Nephron (organoid): ENCODE data around the gene RGS4.

Source experiments
- H3K27ac Mint-ChIP-seq, 3 experiments: 2 replicates each; pipeline ENCODE4 v1.8.0; 2020; ENCODE audit warnings: mixed read lengths in 3 of 3, mild to moderate bottlenecking in 2 of 3, moderate library complexity in 1 of 3
- H3K27me3 Mint-ChIP-seq: 2 replicates; pipeline ENCODE4 v1.8.0; 2021; ENCODE audit warnings: low read depth, mild to moderate bottlenecking, moderate library complexity, mixed read lengths
- H3K36me3 Mint-ChIP-seq: 2 replicates; pipeline ENCODE4 v1.8.0; 2020; ENCODE audit warnings: low read depth, mixed read lengths
- H3K4me1 Mint-ChIP-seq: 2 replicates; pipeline ENCODE4 v1.8.0; 2020; ENCODE audit warnings: mixed read lengths
- H3K4me3 Mint-ChIP-seq, 3 experiments: 2 replicates each; pipeline ENCODE4 v1.8.0; 2020; ENCODE audit warnings: mild to moderate bottlenecking in 3 of 3, mixed read lengths in 3 of 3, moderate library complexity in 2 of 3
- H3K9me3 Mint-ChIP-seq: 2 replicates; pipeline ENCODE4 v1.8.0; 2020; ENCODE audit warnings: mixed read lengths
- CTCF ChIP-seq, 3 experiments: fragments of 200-600 bp; sonication (generic); IDR thresholded peaks; one replicate each; pipeline ENCODE4 v1.5.0; 2021; ENCODE audit warnings: antibody characterized with exemption in 3 of 3; ENCODE audit not compliant: unreplicated experiment in 3 of 3

RGS4 gene

GRCh38 chr1:163076044-163076443 is 6.9 kb downstream of the RGS4 start:
- H3K27me3 Mint-ChIP-seq: no peaks in the 10 kb centered on the region
- peaks cover 17% of the 10 kb centered on the region for H3K36me3 Mint-ChIP-seq
- no peak for TF ChIP-seq CTCF (IDR thresholded peaks at IDR 0.05; ENCODE audit: unreplicated experiment in 3 of 3)
- peaks cover 2% of the 10 kb centered on the region for H3K9me3 Mint-ChIP-seq
- no peak overlapping the region for H3K4me3 Mint-ChIP-seq
- H3K4me1 Mint-ChIP-seq: peaks cover under 1% of the 10 kb centered on the region
- H3K27ac Mint-ChIP-seq: no peak overlapping the region

- Mint-ChIP-seq H3K9me3 (peaks cover 2% of the 10 kb centered on the region), H3K4me3 (no peak overlapping the region), H3K27me3 (no peaks in the 10 kb centered on the region), H3K27ac (no peak overlapping the region), H3K4me1 (no peaks in the 10 kb centered on the region), H3K36me3 (peaks cover 17% of the 10 kb centered on the region)
- no peak for TF ChIP-seq CTCF (IDR thresholded peaks at IDR 0.05; ENCODE audit: unreplicated experiment in 3 of 3)
Observed at GRCh38 chr1:163076446-163076845, 7.3 kb downstream of the RGS4 start.

- H3K36me3 Mint-ChIP-seq: peaks cover 17% of the 10 kb centered on the region
- H3K27me3 Mint-ChIP-seq: no peaks in the 10 kb centered on the region
- H3K9me3 Mint-ChIP-seq: peaks cover 2% of the 10 kb centered on the region
- TF ChIP-seq CTCF (IDR thresholded peaks at IDR 0.05; ENCODE audit: unreplicated experiment in 3 of 3): no peak
- no peak overlapping the region for H3K4me3 Mint-ChIP-seq
- no peaks in the 10 kb centered on the region for H3K4me1 Mint-ChIP-seq
- no peak overlapping the region for H3K27ac Mint-ChIP-seq
Observed at GRCh38 chr1:163076981-163077761, 8.0 kb downstream of the RGS4 start.

- Mint-ChIP-seq H3K4me1 (no peaks in the 10 kb centered on the region), H3K27me3 (no peaks in the 10 kb centered on the region), H3K27ac (no peak overlapping the region), H3K9me3 (no peaks in the 10 kb centered on the region), H3K4me3 (no peak overlapping the region), H3K36me3 (no peaks in the 10 kb centered on the region)
- TF ChIP-seq CTCF (IDR thresholded peaks at IDR 0.05; ENCODE audit: unreplicated experiment in 3 of 3): no peak
Observed at GRCh38 chr1:163082971-163083370, 13.8 kb downstream of the RGS4 start.

- TF ChIP-seq CTCF (IDR thresholded peaks at IDR 0.05; ENCODE audit: unreplicated experiment in 3 of 3): no peak
- no peaks in the 10 kb centered on the region for H3K9me3 Mint-ChIP-seq
- no peaks in the 10 kb centered on the region for H3K36me3 Mint-ChIP-seq
- no peak overlapping the region for H3K27ac Mint-ChIP-seq
- H3K4me3 Mint-ChIP-seq: no peak overlapping the region
- no peaks in the 10 kb centered on the region for H3K4me1 Mint-ChIP-seq
- no peaks in the 10 kb centered on the region for H3K27me3 Mint-ChIP-seq
Observed at GRCh38 chr1:163083690-163084089, 14.5 kb downstream of the RGS4 start.

GRCh38 chr1:163084330-163084729 is 15.2 kb downstream of the RGS4 start:
- H3K27me3 Mint-ChIP-seq: no peaks in the 10 kb centered on the region
- no peaks in the 10 kb centered on the region for H3K9me3 Mint-ChIP-seq
- H3K4me1 Mint-ChIP-seq: no peaks in the 10 kb centered on the region
- TF ChIP-seq CTCF (IDR thresholded peaks at IDR 0.05; ENCODE audit: unreplicated experiment in 3 of 3): no peak
- H3K36me3 Mint-ChIP-seq: no peaks in the 10 kb centered on the region
- H3K4me3 Mint-ChIP-seq: no peak overlapping the region
- no peak overlapping the region for H3K27ac Mint-ChIP-seq
